22Rv1 (cell line): ENCODE measurements around the gene WBP1L.

Source experiments
- ZFX ChIP-seq: fragments of 450-650 bp; IDR thresholded peaks from 2 replicates; pipeline ENCODE4 v1.6.1; 2017; ENCODE audit warnings: antibody characterized with exemption, borderline replicate concordance
- TF ChIP-seq, protein P1 (sequence below): fragments of 450-650 bp; IDR thresholded peaks from 2 replicates; pipeline ENCODE4 v1.5.1; 2017; ENCODE audit warnings: mild to moderate bottlenecking

DNA sequence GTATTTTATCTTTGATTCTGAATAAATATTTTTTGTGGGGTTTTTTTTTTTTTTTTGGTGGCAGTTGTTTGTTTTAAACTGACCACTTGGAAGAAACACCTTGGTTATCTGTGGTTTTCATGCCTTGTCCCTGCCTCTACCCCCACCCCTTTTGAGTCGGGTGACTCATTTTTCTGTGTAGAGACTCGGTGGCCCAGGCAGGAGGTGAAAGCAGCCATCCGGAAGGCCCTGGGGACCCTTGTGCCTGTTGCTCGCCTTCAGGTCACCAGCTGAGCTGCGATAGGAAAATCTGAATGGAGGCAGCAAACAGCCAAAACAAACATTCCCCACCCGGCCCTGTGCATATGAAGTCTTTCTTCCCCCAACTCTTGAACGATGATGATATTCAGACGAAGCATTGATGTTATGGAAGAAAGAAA lies 70.7 kb downstream of the WBP1L start:
- TF ChIP-seq, protein P1, sequence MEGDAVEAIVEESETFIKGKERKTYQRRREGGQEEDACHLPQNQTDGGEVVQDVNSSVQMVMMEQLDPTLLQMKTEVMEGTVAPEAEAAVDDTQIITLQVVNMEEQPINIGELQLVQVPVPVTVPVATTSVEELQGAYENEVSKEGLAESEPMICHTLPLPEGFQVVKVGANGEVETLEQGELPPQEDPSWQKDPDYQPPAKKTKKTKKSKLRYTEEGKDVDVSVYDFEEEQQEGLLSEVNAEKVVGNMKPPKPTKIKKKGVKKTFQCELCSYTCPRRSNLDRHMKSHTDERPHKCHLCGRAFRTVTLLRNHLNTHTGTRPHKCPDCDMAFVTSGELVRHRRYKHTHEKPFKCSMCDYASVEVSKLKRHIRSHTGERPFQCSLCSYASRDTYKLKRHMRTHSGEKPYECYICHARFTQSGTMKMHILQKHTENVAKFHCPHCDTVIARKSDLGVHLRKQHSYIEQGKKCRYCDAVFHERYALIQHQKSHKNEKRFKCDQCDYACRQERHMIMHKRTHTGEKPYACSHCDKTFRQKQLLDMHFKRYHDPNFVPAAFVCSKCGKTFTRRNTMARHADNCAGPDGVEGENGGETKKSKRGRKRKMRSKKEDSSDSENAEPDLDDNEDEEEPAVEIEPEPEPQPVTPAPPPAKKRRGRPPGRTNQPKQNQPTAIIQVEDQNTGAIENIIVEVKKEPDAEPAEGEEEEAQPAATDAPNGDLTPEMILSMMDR = no peak
- TF ChIP-seq ZFX = no peak
